Transverse colon (tissue), 4 donors: ENCODE measurements around the gene SMCO4.
"Not testable (repeated sequence)": the region's sequence is repeated elsewhere in the genome, so short reads cannot be mapped to it uniquely, and the experiment has no call there.

Experiments used
- EP300 ChIP-seq: sonication (generic); formaldehyde crosslinking; IDR thresholded peaks from one replicate; pipeline ENCODE4 v1.6.1; 2017; ENCODE audit warnings: antibody characterized with exemption, low read depth
- POLR2A ChIP-seq: fragments of 450-650 bp; IDR thresholded peaks from one replicate; pipeline ENCODE4 v1.6.1; 2016; ENCODE audit warnings: antibody characterized with exemption, mild to moderate bottlenecking, moderate library complexity
- POLR2AphosphoS5 ChIP-seq, 3 donors: sonication (generic); formaldehyde crosslinking; IDR thresholded peaks; one replicate each; pipeline ENCODE4 v1.6.1; 2016; ENCODE audit warnings: antibody characterized with exemption in 3 of 3
- TF ChIP-seq, protein P1 (sequence below), 5 experiments: fragments of 200-600 bp in 3 of 5; fragments of 450-650 bp in 2 of 5; sonication (generic) in 3 of 5; IDR thresholded peaks; 1 replicate in 2 of 5; 2 replicates in 3 of 5; pipeline ENCODE4 v1.5.1; 2016 to 2017; ENCODE audit warnings: antibody characterized with exemption in 5 of 5, inconsistent platforms in 3 of 5, mild to moderate bottlenecking in 2 of 5, moderate library complexity in 1 of 5

- TF ChIP-seq POLR2A; POLR2AphosphoS5 (IDR thresholded peaks at IDR 0.05); EP300: not testable (repeated sequence)
- TF ChIP-seq, protein P1, sequence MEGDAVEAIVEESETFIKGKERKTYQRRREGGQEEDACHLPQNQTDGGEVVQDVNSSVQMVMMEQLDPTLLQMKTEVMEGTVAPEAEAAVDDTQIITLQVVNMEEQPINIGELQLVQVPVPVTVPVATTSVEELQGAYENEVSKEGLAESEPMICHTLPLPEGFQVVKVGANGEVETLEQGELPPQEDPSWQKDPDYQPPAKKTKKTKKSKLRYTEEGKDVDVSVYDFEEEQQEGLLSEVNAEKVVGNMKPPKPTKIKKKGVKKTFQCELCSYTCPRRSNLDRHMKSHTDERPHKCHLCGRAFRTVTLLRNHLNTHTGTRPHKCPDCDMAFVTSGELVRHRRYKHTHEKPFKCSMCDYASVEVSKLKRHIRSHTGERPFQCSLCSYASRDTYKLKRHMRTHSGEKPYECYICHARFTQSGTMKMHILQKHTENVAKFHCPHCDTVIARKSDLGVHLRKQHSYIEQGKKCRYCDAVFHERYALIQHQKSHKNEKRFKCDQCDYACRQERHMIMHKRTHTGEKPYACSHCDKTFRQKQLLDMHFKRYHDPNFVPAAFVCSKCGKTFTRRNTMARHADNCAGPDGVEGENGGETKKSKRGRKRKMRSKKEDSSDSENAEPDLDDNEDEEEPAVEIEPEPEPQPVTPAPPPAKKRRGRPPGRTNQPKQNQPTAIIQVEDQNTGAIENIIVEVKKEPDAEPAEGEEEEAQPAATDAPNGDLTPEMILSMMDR (IDR thresholded peaks at IDR 0.05) = not testable (repeated sequence)
Measured at GRCh38 chr11:93463666-93464065, 79.5 kb downstream of the SMCO4 start.
